Gastroesophageal sphincter (tissue), 4 donors: ENCODE measurements around the gene EIF4A2. TPM values are rescaled to one million over a fixed set of nuclear protein-coding genes. Genes with fewer than 3 reads are reported as not detected.

ENCODE experiments used
- ATAC-seq: fragments of 150-250 bp; one replicate; pipeline ENCODE4 v1.9.1; 2016; ENCODE audit warnings: mild to moderate bottlenecking, moderate library complexity
- H3K27ac ChIP-seq, 4 donors: fragments of 200-600 bp; sonication (generic) in 3 of 4; 1 replicate in 3 of 4; 2 replicates in 1 of 4; pipeline ENCODE4 v1.5.1; 2016 to 2019
- H3K27me3 ChIP-seq: fragments of 200-600 bp; sonication (generic); one replicate; pipeline ENCODE4 v1.5.1; 2019
- H3K36me3 ChIP-seq, 2 donors: fragments of 200-600 bp; sonication (generic); one replicate each; pipeline ENCODE4 v1.5.1; 2019; ENCODE audit warnings: control low read depth in 1 of 2
- H3K4me1 ChIP-seq, 3 donors: fragments of 200-600 bp; sonication (generic); 1 replicate in 2 of 3; 2 replicates in 1 of 3; pipeline ENCODE4 v1.5.1; 2016 to 2019; ENCODE audit warnings: control low read depth in 2 of 3
- H3K4me3 ChIP-seq, 2 donors: fragments of 200-600 bp; sonication (generic); one replicate each; pipeline ENCODE4 v1.5.1; 2019; ENCODE audit warnings: mild to moderate bottlenecking in 1 of 2, moderate library complexity in 1 of 2
- H3K9me3 ChIP-seq, 3 donors: fragments of 200-600 bp; sonication (generic); one replicate each; pipeline ENCODE4 v1.5.1; 2017 to 2019; ENCODE audit warnings: control low read depth in 2 of 3
- EP300 ChIP-seq: sonication (generic); formaldehyde crosslinking; IDR thresholded peaks from one replicate; pipeline ENCODE4 v1.6.1; 2017; ENCODE audit warnings: antibody characterized with exemption, mild to moderate bottlenecking
- POLR2A ChIP-seq, 2 donors: fragments of 450-650 bp; IDR thresholded peaks; one replicate each; pipeline ENCODE4 v1.6.1; 2017; ENCODE audit warnings: antibody characterized with exemption in 2 of 2, mild to moderate bottlenecking in 2 of 2, moderate library complexity in 1 of 2
- POLR2AphosphoS5 ChIP-seq: sonication (generic); formaldehyde crosslinking; IDR thresholded peaks from one replicate; pipeline ENCODE4 v1.6.1; 2017; ENCODE audit warnings: antibody characterized with exemption
- WGBS, 2 donors: methylation state at CpG; one replicate each; pipeline ENCODE4 v1.1.5; 2018; ENCODE audit warnings: low coverage in 1 of 2; 5-methylcytosine and 5-hydroxymethylcytosine counted together
- total RNA-seq, 4 donors: library from RNA; depleted of rRNA; stranded (reverse); fragments of >200 nt; gene quantifications; one replicate each; pipeline ENCODE4 v1.1.0, GENCODE V29; 2016
- TF ChIP-seq, protein P1 (sequence below), 4 experiments: fragments of 200-600 bp in 2 of 4; fragments of 450-650 bp in 2 of 4; sonication (generic) in 1 of 4; IDR thresholded peaks; one replicate each; pipeline ENCODE4 v1.5.1; 2017 to 2019; ENCODE audit warnings: antibody characterized with exemption in 4 of 4, mild to moderate bottlenecking in 2 of 4, moderate library complexity in 2 of 4

EIF4A2 gene
- 100 to 1,000 TPM; 359 to 660 (median 508) TPM for total RNA-seq

DNA sequence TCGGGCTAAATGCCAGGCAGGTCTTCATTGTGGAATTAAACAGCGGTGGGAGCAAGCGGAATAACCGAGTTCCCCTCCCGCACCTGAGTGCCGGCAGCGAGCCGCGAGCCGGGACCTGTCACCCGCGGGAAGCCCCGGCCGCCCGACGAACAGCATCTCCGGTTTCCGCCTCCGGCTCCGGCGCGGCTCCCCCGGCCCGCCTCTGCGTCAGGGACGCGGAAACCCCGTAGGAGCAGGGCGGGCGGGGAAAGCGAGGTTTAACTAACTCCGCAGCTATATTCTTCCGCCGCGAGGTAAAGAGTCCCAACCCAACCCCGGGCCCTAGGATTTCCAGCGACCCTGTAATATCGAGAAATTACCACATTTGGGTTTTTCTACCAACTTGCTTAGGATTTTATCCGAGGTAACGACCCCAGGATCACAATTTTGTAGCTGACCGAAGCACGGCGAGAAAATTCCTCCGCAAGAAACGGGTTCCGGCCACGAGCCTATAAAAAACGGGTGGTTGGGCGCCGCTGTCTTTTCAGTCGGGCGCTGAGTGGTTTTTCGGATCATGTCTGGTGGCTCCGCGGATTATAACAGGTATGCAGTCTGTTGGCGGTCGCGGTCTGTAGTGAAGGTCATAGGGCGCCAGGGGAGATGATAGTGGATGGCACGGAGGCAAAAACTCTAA lies at the start of gene EIF4A2:
Gene EIF4A2, plus strand, starts transcription at position 520 of the 673 bp plus-strand sequence. Its CDS starts 34 bp downstream, at position 554.
- Histone ChIP-seq H3K9me3 (no peaks in the 10 kb centered on the region), H3K4me3 (peak within 1 kb of the TSS; percentile 75 to 83), H3K36me3 (peaks cover 23 to 39% of the 10 kb centered on the region in 2 donors), H3K4me1 (peaks cover 22 to 45% (median 29%) of the 10 kb centered on the region in 3 donors), H3K27ac (peak within 1 kb of the TSS; percentile 97 to 99 (median 98)), H3K27me3 (peaks cover 7% of the 10 kb centered on the region)
- WGBS, 2 donors = 0% methylated on average over 17 to 28 of the region's 60 CpGs
- peak; percentile 86 for ATAC-seq
- TF ChIP-seq EP300 (no peak), POLR2A (IDR thresholded peaks at IDR 0.05) (peak; percentile 94 to 97), POLR2AphosphoS5 (peak; percentile 99)
- TF ChIP-seq, protein P1, sequence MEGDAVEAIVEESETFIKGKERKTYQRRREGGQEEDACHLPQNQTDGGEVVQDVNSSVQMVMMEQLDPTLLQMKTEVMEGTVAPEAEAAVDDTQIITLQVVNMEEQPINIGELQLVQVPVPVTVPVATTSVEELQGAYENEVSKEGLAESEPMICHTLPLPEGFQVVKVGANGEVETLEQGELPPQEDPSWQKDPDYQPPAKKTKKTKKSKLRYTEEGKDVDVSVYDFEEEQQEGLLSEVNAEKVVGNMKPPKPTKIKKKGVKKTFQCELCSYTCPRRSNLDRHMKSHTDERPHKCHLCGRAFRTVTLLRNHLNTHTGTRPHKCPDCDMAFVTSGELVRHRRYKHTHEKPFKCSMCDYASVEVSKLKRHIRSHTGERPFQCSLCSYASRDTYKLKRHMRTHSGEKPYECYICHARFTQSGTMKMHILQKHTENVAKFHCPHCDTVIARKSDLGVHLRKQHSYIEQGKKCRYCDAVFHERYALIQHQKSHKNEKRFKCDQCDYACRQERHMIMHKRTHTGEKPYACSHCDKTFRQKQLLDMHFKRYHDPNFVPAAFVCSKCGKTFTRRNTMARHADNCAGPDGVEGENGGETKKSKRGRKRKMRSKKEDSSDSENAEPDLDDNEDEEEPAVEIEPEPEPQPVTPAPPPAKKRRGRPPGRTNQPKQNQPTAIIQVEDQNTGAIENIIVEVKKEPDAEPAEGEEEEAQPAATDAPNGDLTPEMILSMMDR (IDR thresholded peaks at IDR 0.05) = no peak

DNA sequence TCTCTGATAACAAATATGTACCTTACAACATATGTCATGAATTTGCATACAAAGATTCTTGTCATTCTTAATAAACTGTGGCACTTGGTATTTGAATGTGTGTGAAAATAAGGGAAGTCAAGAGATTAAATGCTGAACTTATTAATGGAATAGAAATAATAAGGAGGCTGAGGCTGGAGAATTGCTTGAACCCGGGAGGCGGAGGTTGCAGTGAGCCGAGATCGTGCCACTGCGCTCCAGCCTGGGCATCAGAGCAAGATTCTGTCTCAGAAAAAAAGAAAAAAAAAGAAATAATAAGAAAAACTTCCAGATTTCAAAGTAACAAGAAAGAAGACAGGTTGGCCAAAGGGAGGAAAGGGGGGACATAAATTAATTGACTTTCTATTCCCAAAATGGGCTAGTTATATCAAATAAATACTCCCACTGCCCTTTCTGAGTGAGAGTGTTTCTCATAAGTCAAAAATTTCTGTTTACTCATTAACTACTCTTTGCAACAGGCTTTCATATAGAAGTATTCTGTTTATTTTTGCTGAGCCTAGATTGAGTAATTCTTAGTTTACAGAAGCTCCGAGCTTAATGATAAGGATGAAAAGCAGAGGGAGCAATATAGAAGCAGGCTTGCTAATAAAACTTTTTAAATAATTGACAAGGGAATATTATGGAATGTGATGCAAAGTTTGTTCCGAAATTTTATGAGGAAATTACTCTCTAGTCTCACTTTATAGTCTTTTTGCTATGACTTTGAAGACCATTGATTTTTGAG lies 40.6 kb upstream of the EIF4A2 start:
- TF ChIP-seq EP300 (no peak), POLR2AphosphoS5 (no peak), POLR2A (IDR thresholded peaks at IDR 0.05) (no peak)
- TF ChIP-seq, protein P1 (IDR thresholded peaks at IDR 0.05) = no peak
- Histone ChIP-seq H3K27me3 (peaks cover 24% of the 10 kb centered on the region), H3K9me3 (no peaks in the 10 kb centered on the region), H3K36me3 (no peaks in the 10 kb centered on the region), H3K27ac (no peak overlapping the region), H3K4me1 (no peaks in the 10 kb centered on the region), H3K4me3 (no peak overlapping the region)
- WGBS, 2 donors = 69 to 70% methylated on average over 3 to 7 of the region's 7 CpGs
- ATAC-seq = no peak

DNA sequence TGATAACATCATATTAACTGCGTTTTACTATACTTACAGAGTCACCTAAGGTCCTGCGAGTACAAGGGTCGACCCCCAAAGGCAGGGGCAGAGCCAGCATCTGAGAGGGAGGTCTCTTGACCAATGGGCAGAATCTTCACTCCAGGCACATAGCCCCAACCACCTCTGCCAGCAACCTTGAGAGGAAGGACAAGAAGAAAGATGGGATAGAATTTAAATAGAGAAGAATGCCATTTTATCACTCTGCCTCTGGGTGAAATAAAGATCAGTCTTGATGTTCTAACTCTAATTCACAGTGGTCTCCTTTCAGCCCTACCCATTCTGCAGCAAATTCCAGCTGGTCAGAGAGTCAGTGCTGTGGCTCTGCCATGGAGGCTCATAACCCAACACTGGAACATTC lies 39.7 kb upstream of the EIF4A2 start:
- ATAC-seq = no peak
- Histone ChIP-seq H3K4me3 (no peak overlapping the region), H3K36me3 (no peaks in the 10 kb centered on the region), H3K27me3 (peaks cover 24% of the 10 kb centered on the region), H3K9me3 (no peaks in the 10 kb centered on the region), H3K4me1 (no peaks in the 10 kb centered on the region), H3K27ac (no peak overlapping the region)
- TF ChIP-seq POLR2AphosphoS5 (no peak), EP300 (no peak), POLR2A (IDR thresholded peaks at IDR 0.05) (no peak)
- TF ChIP-seq, protein P1 (IDR thresholded peaks at IDR 0.05) = no peak
- WGBS, 2 donors = 71 to 75% methylated on average over 3 of the region's 3 CpGs

DNA sequence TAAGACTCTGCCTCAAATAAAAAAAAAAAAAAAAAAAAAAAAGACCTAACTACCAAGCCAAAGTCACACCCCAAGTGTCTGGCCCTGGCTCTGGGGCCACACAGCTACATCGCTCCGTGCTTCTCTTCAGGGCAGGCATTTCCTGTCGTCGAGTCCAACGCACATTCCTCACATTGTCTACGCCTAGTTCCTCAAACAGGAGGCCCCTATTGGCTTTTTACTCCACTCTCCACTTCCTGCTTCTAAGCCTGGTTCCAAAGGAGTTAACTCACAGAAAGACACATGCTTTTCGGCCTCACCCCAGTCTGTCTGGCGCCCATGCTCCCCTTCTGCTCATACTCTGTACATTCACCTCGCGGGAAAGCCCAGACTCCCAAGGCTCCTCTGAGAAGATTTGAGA lies 37.4 kb upstream of the EIF4A2 start:
- no peaks in the 10 kb centered on the region for H3K4me1 ChIP-seq

More for the DNA sequence above, 37.4 kb upstream of the EIF4A2 start:
- TF ChIP-seq, protein P1 (IDR thresholded peaks at IDR 0.05) = no peak
- no peak for TF ChIP-seq POLR2AphosphoS5
- TF ChIP-seq POLR2A (IDR thresholded peaks at IDR 0.05) = no peak
- no peak for TF ChIP-seq EP300
- Histone ChIP-seq H3K27me3 (peaks cover 20% of the 10 kb centered on the region), H3K9me3 (no peaks in the 10 kb centered on the region), H3K4me3 (no peak overlapping the region), H3K36me3 (no peaks in the 10 kb centered on the region), H3K27ac (no peak overlapping the region)
- 9 to 29% methylated on average over 7 to 8 of the region's 10 CpGs for WGBS, 2 donors
- ATAC-seq = peak; percentile 36
